Measurements from ENCODE around the gene ZNF563.

GRCh38 chr19:12353375-12353774 is 19.9 kb upstream of the ZNF563 start:
- TF ChIP-seq POLR2A (IDR thresholded peaks at IDR 0.05) (no peak), CTCF (IDR thresholded peaks at IDR 0.05) (no peak)

All from ovary (tissue), 3 donors.